Measurements from ENCODE around the gene CLDND1. TPM values are rescaled to one million over a fixed set of nuclear protein-coding genes. Genes with fewer than 3 reads are reported as not detected.

The CLDND1 gene
- total and polyA plus RNA-seq, 2 experiments from 2014 or later = 70.1 to 89.2 TPM

DNA sequence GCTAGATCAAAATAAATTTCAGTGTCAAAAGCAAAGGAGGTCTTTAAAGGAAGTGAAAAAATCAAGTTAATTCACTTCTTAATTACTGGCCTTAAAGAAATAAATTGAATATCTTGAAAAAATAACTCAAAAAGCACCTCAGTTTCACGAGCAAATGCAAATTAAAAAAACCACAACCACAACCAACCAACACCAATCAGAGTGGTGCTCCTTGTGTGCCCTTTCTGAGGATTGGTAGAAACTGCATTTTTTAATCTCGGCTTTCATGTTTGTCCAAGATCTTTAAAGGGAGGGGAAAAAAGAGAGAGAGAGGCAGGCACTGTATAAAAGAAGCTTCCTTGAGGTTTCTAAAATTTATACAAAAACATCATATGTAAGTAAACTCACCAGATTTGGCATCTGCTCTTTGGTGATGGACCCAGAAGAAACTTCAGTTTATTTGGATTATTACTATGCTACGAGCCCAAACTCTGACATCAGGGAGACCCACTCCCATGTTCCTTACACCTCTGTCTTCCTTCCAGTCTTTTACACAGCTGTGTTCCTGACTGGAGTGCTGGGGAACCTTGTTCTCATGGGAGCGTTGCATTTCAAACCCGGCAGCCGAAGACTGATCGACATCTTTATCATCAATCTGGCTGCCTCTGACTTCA, 9.0 kb upstream of the CLDND1 start, which contains the start of gene GPR15:
Gene GPR15, plus strand, starts transcription at position 357 of the 653 bp plus-strand sequence. Its CDS starts 56 bp downstream, at position 413.
- H3K4me1 ChIP-seq (ENCODE audit: insufficient read depth) = no peaks in the 10 kb centered on the region
- H2AFZ ChIP-seq = no peak within 1 kb of the TSS
- no peak for DNase-seq (ENCODE audit: low spot score)
- 89% methylated on average over 7 of the region's 7 CpGs for WGBS (ENCODE audit: low lambda C conversion rate, missing lambda C conversion rate)
- no peaks in the 10 kb centered on the region for H3K9me3 ChIP-seq (ENCODE audit: low read depth)
- H3K4me2 ChIP-seq = no peak within 1 kb of the TSS
- H3K9me2 ChIP-seq (replicated peaks; ENCODE audit: insufficient read depth) = no peaks in the 10 kb centered on the region
- H3K36me3 ChIP-seq (replicated peaks; ENCODE audit: insufficient read depth, low read depth) = no peaks in the 10 kb centered on the region
- TF ChIP-seq EZH2phosphoT487 (IDR thresholded peaks at IDR 0.05; ENCODE audit: low read depth, severe bottlenecking, unreplicated experiment) (no peak), EZH2 (IDR thresholded peaks at IDR 0.05; ENCODE audit: borderline replicate concordance) (no peak), CTCF (IDR thresholded peaks at IDR 0.05; ENCODE audit: poor library complexity) (no peak)
- H4K20me1 ChIP-seq (ENCODE audit: insufficient read depth, poor library complexity, severe bottlenecking) = no peaks in the 10 kb centered on the region
- H3K79me2 ChIP-seq = no peaks in the 10 kb centered on the region
- no peaks in the 10 kb centered on the region for H3K27me3 ChIP-seq
- H3K4me3 ChIP-seq = no peak within 1 kb of the TSS
- no peak within 1 kb of the TSS for H3K27ac ChIP-seq

DNA sequence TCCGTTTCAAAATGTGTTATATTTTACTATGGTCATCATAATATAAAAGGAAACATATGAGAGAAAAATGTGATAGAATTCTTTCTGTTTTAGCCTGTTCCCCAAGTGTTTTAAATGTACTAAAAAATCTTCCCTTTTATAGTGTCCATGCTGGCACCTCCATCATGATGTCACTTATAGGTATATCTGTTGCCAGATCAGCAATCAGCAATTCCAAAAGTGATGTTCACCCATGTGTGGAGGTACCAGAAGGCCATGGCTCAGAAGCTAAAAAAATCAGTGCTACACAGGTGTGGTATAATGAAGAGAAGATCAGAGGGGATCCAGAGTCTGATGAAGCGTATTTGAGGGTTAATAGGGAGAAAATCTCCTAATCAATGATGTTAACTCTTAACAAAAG, 8.0 kb upstream of the CLDND1 start:
- no peak for DNase-seq (ENCODE audit: low spot score)
- Histone ChIP-seq H3K36me3 (replicated peaks; ENCODE audit: insufficient read depth, low read depth) (no peaks in the 10 kb centered on the region), H3K4me3 (no peak overlapping the region), H3K4me1 (ENCODE audit: insufficient read depth) (no peaks in the 10 kb centered on the region), H3K9me2 (replicated peaks; ENCODE audit: insufficient read depth) (no peaks in the 10 kb centered on the region), H2AFZ (no peak overlapping the region), H4K20me1 (ENCODE audit: insufficient read depth, poor library complexity, severe bottlenecking) (no peaks in the 10 kb centered on the region), H3K79me2 (no peaks in the 10 kb centered on the region), H3K9me3 (ENCODE audit: low read depth) (no peaks in the 10 kb centered on the region), H3K27me3 (no peaks in the 10 kb centered on the region), H3K4me2 (no peak overlapping the region), H3K27ac (no peak overlapping the region)
- TF ChIP-seq EZH2 (IDR thresholded peaks at IDR 0.05; ENCODE audit: borderline replicate concordance) (no peak), CTCF (IDR thresholded peaks at IDR 0.05; ENCODE audit: poor library complexity) (no peak), EZH2phosphoT487 (IDR thresholded peaks at IDR 0.05; ENCODE audit: low read depth, severe bottlenecking, unreplicated experiment) (no peak)
- 96% methylated on average over 2 of the region's 2 CpGs for WGBS (ENCODE audit: low lambda C conversion rate, missing lambda C conversion rate)

DNA sequence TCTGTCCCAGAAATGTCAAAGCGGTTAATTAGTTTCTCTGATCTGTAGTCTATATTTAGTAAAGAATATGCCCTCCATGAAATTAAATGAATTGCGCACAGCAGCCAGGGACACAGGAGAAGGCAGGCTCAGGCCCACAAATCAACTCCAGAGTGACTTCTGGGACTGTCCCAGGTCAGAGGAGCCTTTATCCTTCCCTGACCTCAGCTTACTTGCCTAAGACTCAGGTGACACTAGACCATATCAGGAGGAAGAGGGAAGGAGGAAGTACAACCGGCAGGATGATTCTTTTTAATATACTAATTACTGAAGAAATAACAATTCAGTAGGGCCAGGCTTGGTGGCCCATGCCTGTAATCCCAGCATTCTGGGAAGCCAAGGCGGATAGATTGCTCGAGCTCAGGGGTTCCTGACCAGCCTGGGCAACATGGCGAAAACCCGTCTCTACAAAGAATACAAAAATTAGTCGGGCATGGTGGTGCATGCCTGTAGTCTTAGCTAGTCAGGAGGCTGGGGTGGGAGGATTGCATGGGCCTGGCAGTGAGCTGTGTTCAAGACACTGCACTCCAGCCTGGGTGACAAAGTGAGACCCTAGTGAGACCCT, 7.3 kb upstream of the CLDND1 start:
- no peaks in the 10 kb centered on the region for H3K79me2 ChIP-seq
- no peaks in the 10 kb centered on the region for H3K9me3 ChIP-seq (ENCODE audit: low read depth)
- no peaks in the 10 kb centered on the region for H3K9me2 ChIP-seq (replicated peaks; ENCODE audit: insufficient read depth)
- H3K4me1 ChIP-seq (ENCODE audit: insufficient read depth) = no peaks in the 10 kb centered on the region
- no peaks in the 10 kb centered on the region for H3K36me3 ChIP-seq (replicated peaks; ENCODE audit: insufficient read depth, low read depth)
- no peak overlapping the region for H2AFZ ChIP-seq
- no peaks in the 10 kb centered on the region for H4K20me1 ChIP-seq (ENCODE audit: insufficient read depth, poor library complexity, severe bottlenecking)
- H3K4me2 ChIP-seq = no peak overlapping the region
- WGBS (ENCODE audit: low lambda C conversion rate, missing lambda C conversion rate) = 93% methylated on average over 8 of the region's 8 CpGs
- DNase-seq (ENCODE audit: low spot score) = no peak
- no peaks in the 10 kb centered on the region for H3K27me3 ChIP-seq
- no peak overlapping the region for H3K4me3 ChIP-seq
- TF ChIP-seq EZH2phosphoT487 (IDR thresholded peaks at IDR 0.05; ENCODE audit: low read depth, severe bottlenecking, unreplicated experiment) (no peak), CTCF (IDR thresholded peaks at IDR 0.05; ENCODE audit: poor library complexity) (no peak)
- H3K27ac ChIP-seq = no peak overlapping the region

Data from hepatocyte (in vitro differentiated cells).